HG03558 (cell line): ENCODE data around the gene ATP5F1E.
"Not testable (repeated sequence)": the region's sequence is repeated elsewhere in the genome, so short reads cannot be mapped to it uniquely, and the experiment has no call there.

Experiments used
- ATAC-seq: cut with Tn5 transposase; IDR thresholded peaks from one replicate; pipeline ENCODE4 v1.9.1; 2021; ENCODE audit warnings: moderate number of reproducible peaks; ENCODE audit not compliant: unreplicated experiment; ENCODE audit errors: extremely low read depth

ATP5F1E gene

DNA sequence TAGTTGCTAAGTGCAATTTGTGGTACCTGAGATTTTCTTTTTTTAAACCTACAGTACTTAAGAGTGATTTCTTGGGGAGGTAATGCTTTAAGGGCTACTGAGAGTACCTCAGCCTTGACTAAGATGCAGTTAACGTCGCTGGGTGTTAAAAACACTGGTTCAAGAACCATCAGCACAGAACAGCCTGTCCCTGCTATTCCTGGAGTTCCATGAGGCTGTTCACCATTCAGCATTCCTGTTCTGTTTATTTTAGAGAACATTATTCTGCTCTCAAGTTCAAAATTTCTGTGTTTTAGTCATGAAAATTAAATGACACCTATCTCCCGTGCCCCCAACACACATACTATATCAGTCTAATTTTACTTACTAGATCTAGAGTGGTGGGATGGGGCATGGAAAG is 12.2 kb upstream of the ATP5F1E start:
- no peak for ATAC-seq

- ATAC-seq: no peak
Observed at GRCh38 chr20:59043698-59044097, 11.6 kb upstream of the ATP5F1E start.

DNA sequence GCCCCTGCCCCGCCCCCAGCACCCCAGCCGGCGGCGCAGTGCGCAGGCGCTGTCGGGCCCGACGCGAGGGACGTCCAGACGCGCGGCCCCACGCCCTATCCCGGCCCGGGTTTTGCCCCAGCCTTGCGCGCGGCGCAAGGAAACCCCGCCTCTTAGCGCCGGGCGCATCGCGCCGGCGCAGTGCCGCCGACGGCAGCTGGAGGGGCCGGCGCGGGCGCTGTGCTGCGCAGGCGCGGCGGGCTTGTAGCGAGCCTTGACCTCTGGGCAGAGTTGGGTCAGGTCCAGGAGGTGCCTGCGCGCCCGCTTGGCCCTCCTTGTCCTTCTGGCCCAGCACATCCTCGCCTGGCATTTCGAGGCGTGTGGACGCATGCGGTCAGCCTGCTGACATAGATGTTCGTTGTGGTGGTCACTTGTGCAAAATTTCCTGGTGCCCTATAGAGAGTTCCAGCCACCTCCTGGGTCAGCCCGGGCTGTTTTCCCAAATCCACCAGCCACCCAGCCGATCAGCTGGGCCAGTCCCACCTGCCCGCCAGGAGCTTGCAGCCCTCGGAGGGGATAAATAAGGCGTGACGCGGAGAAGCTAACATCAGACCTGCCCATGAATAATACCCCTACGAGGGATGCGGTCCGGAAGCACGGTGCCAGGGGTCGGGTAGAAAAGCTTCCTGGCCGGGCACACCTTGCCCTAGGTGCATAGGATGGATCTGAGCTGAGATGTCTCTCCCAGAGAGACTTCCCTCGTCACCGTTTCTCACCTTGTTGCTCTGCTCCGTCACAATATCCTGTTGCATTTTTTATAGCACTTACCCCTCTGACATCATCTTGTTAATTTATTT is 10.9 kb upstream of the ATP5F1E start:
- peak; percentile 79 for ATAC-seq

GRCh38 chr20:59042151-59042795 is 10.1 kb upstream of the ATP5F1E start, which contains the start of gene PRELID3B:
TSS of gene PRELID3B (minus strand) at chr20:59042786. CDS start at chr20:59042730, 56 bp downstream.
- peak; percentile 22 for ATAC-seq

- ATAC-seq: not testable (repeated sequence)
Observed at GRCh38 chr20:59041487-59041886, 9.4 kb upstream of the ATP5F1E start.

- no peak for ATAC-seq
Observed at GRCh38 chr20:59040667-59041066, 8.5 kb upstream of the ATP5F1E start.

- ATAC-seq: no peak
Observed at GRCh38 chr20:59039233-59039632, 7.1 kb upstream of the ATP5F1E start.

DNA sequence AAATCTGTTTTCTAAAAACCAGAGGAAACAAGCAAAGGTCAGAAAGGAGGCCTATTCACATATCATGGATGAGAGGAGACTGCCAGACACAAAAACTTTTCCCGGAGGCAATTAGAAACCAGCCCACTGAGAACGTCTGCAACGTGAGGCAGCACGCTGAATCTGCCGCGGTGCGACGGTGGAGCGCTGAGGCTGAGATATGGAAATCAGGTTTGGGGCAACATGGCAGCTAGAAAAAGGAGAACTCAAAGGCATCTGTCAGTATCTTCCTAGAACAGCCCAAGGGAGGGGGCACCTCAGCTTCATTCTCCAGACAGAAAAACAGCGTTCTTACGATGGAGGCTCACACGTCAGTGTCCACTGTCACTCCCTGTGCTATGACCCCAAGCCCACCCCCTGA is 5.3 kb upstream of the ATP5F1E start:
- no peak for ATAC-seq

DNA sequence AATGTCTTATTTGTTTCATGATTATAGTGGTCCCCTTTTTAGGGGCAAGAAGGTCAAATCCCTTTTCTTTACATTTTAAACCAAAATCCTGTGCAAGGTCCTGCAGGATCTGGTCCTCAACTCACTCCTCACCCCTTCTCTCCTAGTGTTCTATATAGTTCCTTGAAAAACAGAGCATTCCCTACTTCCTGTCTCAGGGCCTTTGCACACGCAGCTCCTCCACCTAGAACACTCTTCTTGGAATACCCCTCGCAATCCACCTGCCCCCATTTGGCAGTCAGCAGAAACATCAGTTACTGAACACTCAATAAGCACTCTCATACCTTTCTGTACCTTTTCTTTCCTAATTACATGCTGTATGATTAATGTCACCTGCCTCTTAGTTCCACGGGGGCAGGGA is 3.2 kb upstream of the ATP5F1E start:
- ATAC-seq: no peak

DNA sequence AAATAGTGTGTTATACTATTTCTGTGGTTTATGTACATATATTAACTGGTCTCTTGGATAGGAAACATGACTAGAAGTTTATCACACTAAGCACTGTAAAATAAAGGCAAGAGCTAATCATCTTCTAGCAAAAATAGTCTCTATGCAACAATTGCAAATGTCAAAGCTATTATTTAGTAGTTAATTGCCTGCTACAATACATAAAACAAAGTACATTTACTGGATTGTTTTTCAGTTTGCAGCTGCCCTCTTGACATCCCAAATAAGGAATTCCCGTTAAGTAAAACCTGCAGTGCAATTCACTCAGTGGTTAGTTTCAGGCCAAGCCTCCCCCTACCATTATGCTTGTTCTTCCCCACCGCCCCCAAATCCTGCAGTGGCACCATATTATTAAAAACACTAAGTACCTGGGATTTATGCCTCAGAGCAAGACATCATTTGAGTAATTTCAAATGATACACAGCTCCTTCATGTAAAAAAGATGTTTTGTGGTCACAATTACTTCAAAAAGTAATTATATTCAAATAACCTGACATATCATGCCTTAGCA is 1.6 kb upstream of the ATP5F1E start:
- ATAC-seq: no peak

DNA sequence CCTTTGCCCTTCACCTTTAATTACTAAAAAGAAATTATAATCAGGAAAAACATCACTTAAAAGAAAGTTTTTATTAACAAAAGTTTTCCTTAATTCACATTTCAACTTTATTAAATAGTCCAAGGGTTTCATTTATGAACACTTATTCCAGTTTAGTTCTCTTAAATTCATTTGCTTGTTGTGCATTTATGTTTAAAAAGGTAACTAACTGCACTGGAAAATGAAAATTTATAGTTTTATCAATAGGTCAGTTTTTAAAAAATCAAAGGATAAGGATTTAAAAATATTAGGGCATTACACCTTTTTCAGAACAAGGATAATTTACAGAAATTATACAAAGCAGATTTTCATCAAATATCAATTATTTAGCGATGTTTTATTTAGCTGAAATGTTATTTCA is 958 bp upstream of the ATP5F1E start:
- no peak for ATAC-seq

GRCh38 chr20:59032713-59033059 is 551 bp upstream of the ATP5F1E start:
- ATAC-seq: no peak

DNA sequence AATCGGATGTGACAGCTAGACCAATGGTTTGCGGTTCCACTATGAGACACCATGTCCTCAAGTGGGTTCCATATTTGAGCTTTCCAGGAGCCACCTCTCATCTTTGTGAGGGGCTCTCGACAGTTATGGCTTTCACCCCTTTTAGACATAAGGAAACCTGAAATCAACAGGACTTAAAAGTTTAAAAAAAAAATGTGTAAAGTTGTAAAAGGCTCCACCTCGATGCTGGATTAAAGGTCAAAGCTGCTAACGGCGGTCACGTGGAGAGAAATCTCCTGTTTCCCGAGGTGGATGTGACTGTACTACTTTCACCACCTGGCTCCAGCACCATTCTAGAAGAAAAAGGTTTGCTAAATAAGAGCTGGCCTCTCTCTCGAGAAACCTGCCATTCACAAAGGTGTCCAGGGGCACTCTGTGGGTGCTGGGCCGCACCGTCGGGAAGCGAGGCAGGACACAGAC is 542 bp downstream of the ATP5F1E start:
- ATAC-seq: no peak

DNA sequence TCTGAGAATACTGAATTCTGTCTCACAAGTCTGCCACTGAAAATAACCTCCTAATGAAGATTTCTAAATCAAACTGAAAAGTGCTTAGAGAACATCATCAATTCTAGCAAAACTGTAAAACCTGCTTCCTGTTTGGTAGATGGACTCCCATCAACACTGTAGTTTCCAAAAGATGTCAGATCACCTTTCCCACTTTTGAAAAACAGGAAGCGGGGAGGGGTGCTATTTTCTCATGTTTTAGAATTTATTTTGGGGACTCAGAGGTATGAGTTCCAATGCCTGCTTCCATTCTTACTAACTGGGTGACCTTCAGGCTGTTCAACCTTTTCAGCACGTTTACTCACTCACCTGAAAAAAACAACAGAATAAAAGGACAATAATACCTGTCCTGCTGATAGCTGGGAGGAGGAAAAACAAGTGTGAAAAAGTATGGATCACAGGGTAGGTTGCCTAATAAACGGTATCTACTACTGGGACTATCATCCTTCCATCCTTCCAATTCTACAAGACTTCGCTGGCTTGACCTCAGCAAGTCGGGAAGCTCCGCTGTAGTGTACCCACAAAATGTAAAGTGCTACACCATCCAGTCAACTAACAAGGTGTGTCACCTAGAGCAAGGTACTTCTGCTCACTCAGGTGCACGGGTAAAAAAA is 1.1 kb downstream of the ATP5F1E start:
- ATAC-seq: no peak

DNA sequence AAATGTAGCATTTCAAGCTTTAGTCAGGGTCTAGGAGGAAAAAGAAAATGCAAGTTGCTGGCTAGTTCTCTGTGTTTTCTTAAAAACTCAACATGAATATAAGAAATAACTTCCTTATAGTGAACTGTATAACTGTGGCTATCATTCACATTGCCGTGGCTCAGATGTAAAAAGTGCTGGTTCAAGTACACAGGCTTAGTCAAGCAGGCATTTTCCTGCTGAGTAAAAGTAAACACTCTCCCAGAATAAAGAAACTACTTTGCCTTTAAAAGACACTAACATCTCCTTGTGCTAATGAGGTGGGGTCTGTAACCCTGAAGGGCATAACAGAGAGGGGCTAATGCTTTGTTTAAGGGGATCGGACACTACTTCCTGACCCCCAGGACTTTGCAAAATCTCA is 3.3 kb downstream of the ATP5F1E start:
- no peak for ATAC-seq

DNA sequence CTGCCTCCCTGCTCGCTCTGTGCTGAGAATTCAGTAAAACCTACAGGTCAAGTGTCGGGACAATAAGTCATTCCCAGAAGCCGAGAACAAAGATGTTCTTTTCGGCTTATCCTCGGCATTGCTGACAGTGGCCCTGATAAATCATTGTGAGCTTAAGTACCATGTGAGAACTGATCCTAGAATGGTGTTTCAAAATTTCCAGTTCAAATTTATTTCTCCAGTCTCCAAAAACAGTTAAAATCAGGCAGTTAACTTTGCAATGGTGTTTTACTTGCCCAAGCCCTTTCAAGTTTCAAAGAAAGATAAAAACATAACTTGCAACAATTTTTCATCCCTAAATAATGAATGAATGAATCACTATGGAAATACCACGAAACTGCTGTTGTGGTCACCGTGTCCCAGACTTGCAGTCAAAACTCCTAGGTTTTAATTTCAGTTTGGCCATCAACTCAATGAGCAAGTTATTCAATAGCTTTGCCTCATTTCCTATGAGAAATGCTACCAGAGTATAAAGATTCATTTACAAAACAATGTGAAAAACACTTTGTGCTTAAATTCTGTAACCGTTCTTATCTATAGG is 4.3 kb downstream of the ATP5F1E start:
- no peak for ATAC-seq

- ATAC-seq: no peak
Observed at GRCh38 chr20:59026904-59027740, 5.0 kb downstream of the ATP5F1E start.

GRCh38 chr20:59025511-59025910 is 6.6 kb downstream of the ATP5F1E start:
- ATAC-seq: no peak

DNA sequence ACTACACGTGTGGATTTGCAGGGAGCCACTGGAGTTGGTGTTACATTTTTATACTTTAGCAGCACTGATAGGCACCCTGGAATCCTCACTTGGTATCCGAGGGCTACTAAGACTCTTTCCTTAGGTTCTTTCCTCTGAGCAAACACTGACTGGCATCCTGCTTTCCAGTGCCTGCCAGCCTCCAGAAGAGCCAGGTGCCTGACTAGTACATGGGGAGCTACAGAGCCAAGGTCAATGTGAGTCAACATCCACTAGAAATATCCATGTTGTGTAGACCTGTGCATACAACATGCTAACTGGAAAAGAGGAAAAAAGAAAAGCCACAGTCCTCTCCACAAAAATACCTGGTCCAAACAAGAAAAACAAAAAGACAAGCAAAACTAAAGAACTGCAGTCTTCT is 7.0 kb downstream of the ATP5F1E start:
- no peak for ATAC-seq

DNA sequence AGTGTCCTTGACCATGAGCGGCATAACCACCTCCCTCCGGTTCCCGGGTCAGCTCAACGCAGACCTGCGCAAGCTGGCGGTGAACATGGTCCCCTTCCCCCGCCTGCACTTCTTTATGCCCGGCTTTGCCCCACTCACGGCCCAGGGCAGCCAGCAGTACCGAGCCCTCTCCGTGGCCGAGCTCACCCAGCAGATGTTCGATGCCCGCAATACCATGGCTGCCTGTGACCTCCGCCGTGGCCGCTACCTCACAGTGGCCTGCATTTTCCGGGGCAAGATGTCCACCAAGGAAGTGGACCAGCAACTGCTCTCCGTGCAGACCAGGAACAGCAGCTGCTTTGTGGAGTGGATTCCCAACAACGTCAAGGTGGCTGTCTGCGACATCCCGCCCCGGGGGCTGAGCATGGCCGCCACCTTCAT is 8.0 kb downstream of the ATP5F1E start:
- ATAC-seq: no peak
